Muscle of back (tissue), 13 donors: ENCODE results near the gene LFNG. TPM values are rescaled to one million over a fixed set of nuclear protein-coding genes. Genes with fewer than 3 reads are reported as not detected.
A peak's percentile ranks its signal among the peaks of the same experiment; 100 is the strongest.

ENCODE experiments used
- DNase-seq, 3 donors: peaks; one replicate each; pipeline versions ENCODE4 v3.0.0 to v3.0.0-alpha.2; 2013
- long read RNA-seq, 9 donors: transcript quantifications; one replicate each; lab custom pipeline, GENCODE V29; 2026
- polyA plus RNA-seq, 10 donors: library from polyadenylated mRNA; unstranded; fragments of 120-200 nt; gene quantifications; one replicate each; pipeline ENCODE4 v1.2.1, GENCODE V29; 2013; ENCODE audit not compliant: insufficient read length in 10 of 10

Gene LFNG
- polyA plus RNA-seq: 10 to 100 TPM; 10.5 to 34.9 (median 18.3) TPM
- long read RNA-seq, donor 1, transcript LFNG-201 (8 exons, 2,377 nt): major isoform, 7 of 7 reads
- long read RNA-seq, donor 1, partial matches to known transcripts: 0 of 7 reads
- long read RNA-seq, donor 1, other reads (novel, unspliced or antisense): 0 of 7 reads
- long read RNA-seq, donor 2, transcript LFNG-201 (8 exons, 2,377 nt): major isoform, 6 of 7 reads
- long read RNA-seq, donor 2, partial matches to known transcripts: 0 of 7 reads
- long read RNA-seq, donor 2, other reads (novel, unspliced or antisense): 0 of 7 reads
- long read RNA-seq, donor 3: 0 reads
- long read RNA-seq, donor 4, partial matches to known transcripts: 0 of 3 reads
- long read RNA-seq, donor 4, other reads (novel, unspliced or antisense): 0 of 3 reads
- long read RNA-seq, donor 5, transcript LFNG-201 (8 exons, 2,377 nt): major isoform, 12 of 12 reads
- long read RNA-seq, donor 5, partial matches to known transcripts: 0 of 12 reads
- long read RNA-seq, donor 5, other reads (novel, unspliced or antisense): 0 of 12 reads
- long read RNA-seq, donor 6, partial matches to known transcripts: 0 of 3 reads
- long read RNA-seq, donor 6, other reads (novel, unspliced or antisense): 0 of 3 reads
- long read RNA-seq, donor 7, partial matches to known transcripts: 0 of 3 reads
- long read RNA-seq, donor 7, other reads (novel, unspliced or antisense): 0 of 3 reads
- long read RNA-seq, donor 8, transcript LFNG-201 (8 exons, 2,377 nt): major isoform, 7 of 7 reads
- long read RNA-seq, donor 8, partial matches to known transcripts: 0 of 7 reads
- long read RNA-seq, donor 8, other reads (novel, unspliced or antisense): 0 of 7 reads
- long read RNA-seq, donor 9, partial matches to known transcripts: 0 of 3 reads
- long read RNA-seq, donor 9, other reads (novel, unspliced or antisense): 0 of 3 reads

DNA sequence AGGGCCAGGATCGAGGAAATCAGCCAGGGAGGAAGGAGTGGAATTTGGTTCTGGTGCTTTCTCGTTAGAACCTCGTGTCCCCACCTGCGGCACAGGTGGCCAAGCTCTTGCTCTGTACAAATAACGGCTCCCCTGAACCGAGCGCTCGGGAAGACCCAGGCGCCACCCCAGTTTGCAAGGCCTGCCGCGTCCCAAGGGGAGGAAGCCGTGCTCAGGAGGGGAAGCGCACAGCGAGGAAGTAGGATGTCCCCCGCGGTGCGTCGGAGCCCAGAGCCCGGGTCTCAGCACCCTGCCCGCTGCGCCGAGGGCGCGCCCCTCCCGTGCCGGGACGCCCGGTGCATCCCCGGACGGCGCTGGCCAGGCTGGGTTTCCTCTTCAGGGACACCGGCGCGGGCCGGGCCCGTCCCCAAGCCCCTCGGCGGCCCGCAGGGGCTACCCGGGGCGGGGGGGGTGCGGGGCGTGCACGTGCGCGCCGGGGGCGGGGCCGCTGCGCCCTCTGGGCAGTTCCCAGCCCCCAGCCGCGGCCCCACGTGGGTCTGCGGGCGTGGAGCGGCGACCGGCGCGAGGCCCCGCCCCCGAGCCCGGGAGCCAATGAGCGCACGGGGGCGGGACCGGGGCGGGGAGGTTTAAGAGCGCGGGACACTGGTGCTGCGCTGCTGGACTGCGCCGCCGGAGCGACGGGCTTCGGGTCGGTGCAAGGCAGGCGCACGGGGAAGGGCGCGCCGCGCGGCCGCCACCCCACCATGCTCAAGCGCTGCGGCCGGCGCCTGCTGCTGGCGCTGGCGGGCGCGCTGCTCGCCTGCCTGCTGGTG lies at the start of gene LFNG:
Gene LFNG (plus strand): TSS at position 656 of the 812 bp plus-strand sequence. CDS start 88 bp downstream, at position 744.
- DNase-seq: peak; percentile 91 to 96 (median 93)

GRCh38 chr7:2470204-2471021 lies 49.2 kb upstream of the LFNG start:
- no peak for DNase-seq

DNA sequence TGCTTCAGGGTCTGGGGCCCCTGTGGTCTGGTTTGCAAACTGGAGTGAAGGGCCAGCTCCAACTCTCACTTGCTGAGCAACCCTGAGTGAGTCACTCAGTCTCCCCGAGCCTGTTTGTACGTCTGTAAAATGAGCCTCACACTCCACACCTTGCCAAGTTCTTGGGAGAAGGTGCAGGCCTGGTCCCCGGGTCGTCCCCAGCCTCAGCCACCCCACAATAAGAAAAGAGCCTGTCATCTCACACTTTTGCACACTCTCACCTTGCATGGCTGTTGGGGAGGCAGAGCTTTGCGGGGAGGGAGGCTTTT lies 48.6 kb upstream of the LFNG start:
- DNase-seq: peak in 1 of 3 donors; percentile 37

DNA sequence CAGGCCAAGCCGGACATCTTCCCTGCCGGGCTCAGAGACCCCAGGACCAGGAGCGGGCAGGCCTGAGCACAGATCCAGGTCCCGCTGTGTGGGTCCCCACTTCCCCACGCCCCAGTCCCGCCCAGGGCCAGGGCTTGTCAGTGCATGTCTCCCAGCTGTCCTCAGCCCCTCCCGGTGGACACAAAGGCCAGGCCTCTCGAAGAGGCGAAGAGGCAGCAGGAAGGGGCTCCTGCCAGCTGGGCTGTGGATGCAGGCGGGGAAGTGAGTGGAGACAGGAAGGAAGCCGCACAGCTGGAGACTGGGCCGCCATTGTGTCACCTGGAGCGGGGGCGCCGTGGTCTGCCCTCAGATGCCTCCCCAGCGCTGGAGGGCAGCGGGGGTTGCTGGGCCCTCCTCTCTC lies 48.2 kb upstream of the LFNG start:
- DNase-seq: peak in 1 of 3 donors; percentile 80

DNA sequence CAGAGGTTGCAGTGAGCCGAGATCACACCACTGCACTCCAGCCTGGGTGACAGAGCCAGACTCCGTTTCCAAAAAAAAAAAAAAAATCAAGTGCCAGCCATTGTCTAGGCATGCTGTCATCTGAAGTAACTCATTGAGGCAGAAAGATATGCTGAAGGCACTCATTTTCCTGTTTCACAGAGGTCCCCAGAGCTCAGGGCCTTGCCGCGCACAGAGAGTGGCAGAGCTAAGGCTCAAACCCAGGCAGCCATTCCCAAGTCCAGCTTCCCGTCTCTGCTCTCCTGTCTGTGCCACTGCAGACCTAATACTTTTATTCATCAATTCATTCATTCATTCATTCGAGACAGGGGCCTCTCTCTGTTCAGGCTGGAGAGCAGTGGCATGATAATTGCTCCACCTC lies 46.8 kb upstream of the LFNG start:
- DNase-seq: no peak

DNA sequence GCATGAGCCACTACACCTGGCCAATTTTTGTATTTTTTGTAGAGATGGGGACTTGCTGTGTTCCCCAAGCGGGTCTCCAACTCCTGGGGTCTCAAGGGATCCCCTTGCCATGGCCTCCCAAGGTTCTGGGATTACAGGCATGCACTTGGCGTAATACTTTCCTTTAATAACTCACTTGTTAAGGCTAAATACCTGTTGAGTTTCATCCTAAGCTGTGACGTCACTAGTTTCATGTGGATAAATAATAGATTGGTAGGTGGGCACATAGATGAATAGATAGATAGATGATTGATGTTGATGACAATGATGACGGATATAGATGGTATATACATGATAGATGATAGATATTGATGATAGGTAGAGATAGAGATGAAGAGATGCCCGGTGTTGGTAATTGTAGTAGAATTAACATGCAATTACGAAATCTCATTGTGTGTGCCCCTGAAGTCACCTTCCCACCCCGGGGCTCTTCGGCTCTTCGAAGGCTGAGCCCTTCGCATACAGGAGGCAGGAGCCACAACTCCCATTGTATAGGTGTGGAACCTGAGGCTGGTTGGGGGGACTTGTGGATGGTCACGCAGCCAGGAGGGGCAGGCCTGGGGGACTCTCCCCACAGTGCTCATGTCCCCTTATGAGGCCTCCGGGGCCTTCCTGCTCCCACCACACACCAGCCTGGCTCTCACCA lies 45.9 kb upstream of the LFNG start:
- DNase-seq: no peak

GRCh38 chr7:2474224-2474623 lies 45.4 kb upstream of the LFNG start:
- no peak for DNase-seq

DNA sequence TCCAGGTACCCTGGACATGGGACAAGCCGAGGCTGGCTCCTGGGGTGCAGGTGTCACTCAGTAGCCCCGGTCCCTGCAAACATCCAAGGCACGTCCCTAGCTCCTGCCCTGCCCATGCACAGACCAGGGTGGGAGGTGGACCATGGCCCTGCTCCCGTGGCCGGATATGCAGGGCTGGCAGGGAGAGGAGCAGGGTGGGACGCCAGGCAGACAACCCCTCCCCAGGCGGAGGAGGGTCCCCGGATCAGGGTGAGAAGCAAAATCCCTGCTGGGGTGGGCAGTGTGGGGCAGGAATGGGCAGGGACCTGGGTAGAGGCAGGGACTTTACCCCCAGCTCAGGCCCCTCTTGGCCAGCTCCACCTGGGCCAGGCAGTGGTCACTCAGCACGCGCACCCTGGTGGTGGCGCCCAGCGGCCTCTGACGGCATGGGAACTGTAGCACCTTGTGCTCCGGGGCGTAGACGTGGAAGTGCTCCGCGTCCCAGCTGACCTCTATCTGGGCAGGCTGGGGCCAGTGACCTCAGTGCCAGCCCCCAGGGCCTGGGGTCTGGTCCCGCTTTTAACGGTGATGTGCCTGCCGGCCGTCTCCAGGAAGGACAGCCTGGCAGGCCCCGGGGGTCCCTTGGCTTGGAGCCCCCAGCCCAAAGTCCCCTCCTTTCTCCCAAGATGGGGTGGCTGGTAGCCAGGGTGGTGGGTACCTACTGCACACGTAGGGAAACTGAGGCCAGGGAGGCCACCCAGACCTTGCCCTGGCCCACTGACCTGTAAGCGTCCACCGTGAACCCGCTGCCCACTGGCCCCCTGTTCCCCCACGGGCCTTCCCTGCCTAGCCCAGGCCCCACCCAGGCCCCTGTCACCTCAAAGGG lies 44.5 kb upstream of the LFNG start:
- DNase-seq: peak in 1 of 3 donors; percentile 18

GRCh38 chr7:2475678-2476015 lies 43.9 kb upstream of the LFNG start:
- DNase-seq: peak in 1 of 3 donors; percentile 11

DNA sequence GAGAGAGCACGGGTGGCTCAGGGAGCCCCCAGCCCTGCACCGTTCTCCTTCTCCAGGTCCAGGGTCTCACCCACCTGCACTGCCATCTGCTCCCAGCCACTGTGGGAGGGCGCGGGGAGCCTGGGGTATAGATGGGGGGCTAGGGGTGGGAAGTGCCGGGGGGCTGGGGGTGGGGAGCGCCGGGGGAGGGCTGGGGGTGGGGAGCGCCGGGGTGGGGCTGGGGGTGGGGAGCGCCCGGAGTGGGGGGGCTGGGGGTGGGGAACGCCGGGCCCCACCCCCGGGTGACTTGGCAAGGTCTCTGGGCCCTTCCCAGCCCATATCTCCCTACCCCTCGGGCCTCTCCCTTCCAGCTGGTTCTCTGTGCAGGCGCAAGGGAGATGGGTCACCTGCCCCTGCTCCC lies 43.3 kb upstream of the LFNG start, which contains the start of gene GRIFIN:
Gene GRIFIN (minus strand): TSS at position 101 of the 400 bp plus-strand sequence. CDS start 15 bp downstream, at position 86.
- DNase-seq: no peak

- peak in 1 of 3 donors; percentile 13 for DNase-seq
These were observed 42.7 kb upstream of the LFNG start for GRCh38 chr7:2476776-2477446.

GRCh38 chr7:2477447-2478398 lies 41.9 kb upstream of the LFNG start:
- peak in 1 of 3 donors; percentile 81 for DNase-seq

- DNase-seq: peak in 2 of 3 donors; percentile 66 to 72
These were observed 41.2 kb upstream of the LFNG start for GRCh38 chr7:2478399-2478785.

GRCh38 chr7:2478800-2479199 lies 40.8 kb upstream of the LFNG start:
- peak in 1 of 3 donors; percentile 45 for DNase-seq

DNA sequence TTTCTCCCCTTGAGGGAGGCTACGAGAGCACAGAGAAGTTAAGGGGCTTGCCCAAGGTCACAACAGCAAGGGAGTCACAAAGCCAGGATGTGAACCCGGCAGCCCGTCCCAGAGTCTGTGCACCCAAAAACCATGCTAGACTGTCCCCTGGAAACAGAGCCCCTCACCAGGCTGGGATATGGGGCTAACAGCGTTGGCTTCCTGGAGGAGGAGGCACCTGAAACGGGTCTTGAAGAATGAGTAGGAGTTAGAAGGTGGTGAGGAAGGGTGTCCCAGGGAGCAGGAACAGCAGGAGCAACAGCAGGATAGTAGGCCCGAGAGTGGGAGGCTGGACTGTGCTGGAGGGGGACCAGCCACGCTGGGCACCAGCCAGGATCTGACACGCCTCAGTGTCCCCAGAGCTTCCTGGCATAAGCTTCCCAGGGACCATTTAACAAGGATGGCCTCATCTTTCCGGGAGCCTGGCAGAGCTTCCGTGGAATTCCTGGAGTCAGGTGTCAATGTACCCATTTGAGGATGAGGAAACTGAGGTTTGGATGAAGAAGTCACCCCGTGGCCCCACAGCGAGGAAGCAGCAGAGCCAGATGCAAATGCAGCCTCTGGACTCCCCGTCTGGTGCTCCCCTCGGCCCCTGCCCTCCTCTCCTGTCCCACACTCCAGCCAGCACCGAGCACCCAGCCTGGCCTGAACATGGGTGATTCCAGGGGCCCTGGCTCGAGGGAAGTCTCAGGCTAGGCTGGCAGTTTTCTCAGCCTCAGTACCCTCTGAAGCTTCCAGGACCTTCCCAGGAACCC lies 40.1 kb upstream of the LFNG start:
- no peak for DNase-seq

DNA sequence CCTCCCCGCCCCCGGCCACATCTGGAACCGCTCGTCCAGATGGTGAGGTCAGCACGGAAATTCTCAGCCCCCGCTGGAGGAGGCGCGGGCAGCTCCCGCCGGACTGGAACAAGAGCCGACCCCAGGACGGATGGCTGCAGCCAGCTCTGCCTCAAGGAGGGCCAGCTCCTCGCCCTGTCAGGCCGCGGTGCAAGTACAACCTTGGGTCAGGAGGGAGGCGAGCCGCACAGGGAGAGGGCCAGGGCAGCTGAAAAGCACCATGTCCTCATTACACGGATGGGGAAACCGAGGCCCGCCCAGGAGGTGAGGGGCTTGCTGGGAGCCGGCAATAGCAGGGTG lies 39.5 kb upstream of the LFNG start:
- DNase-seq: peak in 2 of 3 donors; percentile 69 to 84

DNA sequence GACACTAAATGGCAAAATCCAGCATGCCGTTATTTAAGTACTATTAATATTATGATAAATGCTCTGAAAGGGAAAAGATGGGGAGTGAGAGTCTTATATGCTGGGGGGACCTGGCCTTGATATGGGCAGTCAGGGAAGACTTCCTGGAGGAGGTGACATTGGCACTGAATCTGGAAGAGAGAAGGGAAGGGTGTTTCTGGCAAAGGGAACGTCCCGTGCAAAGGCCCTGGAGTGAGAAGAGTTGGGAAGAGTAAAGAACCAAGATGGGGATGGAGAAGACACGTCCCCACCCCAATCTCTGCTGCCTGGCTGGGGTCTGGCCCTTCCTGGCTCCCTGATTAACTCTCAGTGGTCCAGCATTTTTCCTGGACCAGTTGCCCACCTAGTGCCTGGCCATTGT lies 38.4 kb upstream of the LFNG start:
- DNase-seq: no peak
